ENCODE measurements around the gene ATXN7.

DNA sequence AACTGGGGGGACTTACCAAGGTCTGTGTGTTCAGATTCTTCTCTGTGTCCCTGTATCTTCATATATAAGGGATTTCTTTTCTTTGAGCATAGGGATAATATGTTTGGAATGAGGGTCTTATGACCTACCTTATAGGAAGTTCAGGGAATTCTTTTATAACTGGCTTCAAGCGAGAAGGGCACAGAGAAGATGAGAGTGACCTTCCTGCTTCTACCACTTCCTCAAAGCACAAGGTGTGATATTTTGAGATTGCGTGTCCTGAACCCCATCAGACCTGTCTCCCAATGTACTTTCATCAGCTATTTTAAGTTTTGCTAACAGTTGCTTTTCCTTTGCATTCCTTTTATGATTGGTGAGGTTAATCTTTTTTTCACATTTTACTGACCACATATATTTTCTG lies 162.7 kb downstream of the ATXN7 start:
- TF ChIP-seq CTCF (IDR thresholded peaks at IDR 0.05) (no peak), POLR2A (IDR thresholded peaks at IDR 0.05) (no peak)
